Neural progenitor cell (in vitro differentiated cells): ENCODE data around the gene FAIM2. TPM values are rescaled to one million over a fixed set of nuclear protein-coding genes. Genes with fewer than 3 reads are reported as not detected.

ENCODE experiments used
- DNase-seq: peaks from one replicate; pipeline ENCODE4 v3.0.0-alpha.2; 2016; ENCODE audit warnings: low spot score
- H2AFZ ChIP-seq: fragments of 200-600 bp; sonication (generic); replicated peaks from 2 replicates; pipeline ENCODE4 v1.6.1; 2016; ENCODE audit warnings: antibody characterized with exemption
- H3F3A ChIP-seq: fragments of 200-600 bp; sonication (generic); 2 replicates; pipeline ENCODE4 v1.6.1; 2016; ENCODE audit warnings: antibody characterized with exemption, low read depth
- H3K27ac ChIP-seq: fragments of 200-600 bp; sonication (generic); 2 replicates; pipeline ENCODE4 v1.5.1; 2016; ENCODE audit warnings: mild to moderate bottlenecking
- H3K27me3 ChIP-seq: fragments of 200-600 bp; sonication (generic); 2 replicates; pipeline ENCODE4 v1.6.1; 2016; ENCODE audit warnings: mild to moderate bottlenecking, moderate library complexity
- H3K36me3 ChIP-seq: fragments of 200-600 bp; sonication (generic); 2 replicates; pipeline ENCODE4 v1.5.1; 2016
- H3K4me1 ChIP-seq: fragments of 200-600 bp; sonication (generic); 2 replicates; pipeline ENCODE4 v1.6.1; 2016; ENCODE audit warnings: mixed run types
- H3K4me2 ChIP-seq: fragments of 200-600 bp; sonication (generic); 2 replicates; pipeline ENCODE4 v1.6.1; 2016
- H3K4me3 ChIP-seq: fragments of 200-600 bp; sonication (generic); 2 replicates; pipeline ENCODE4 v1.5.1; 2016
- H3K79me2 ChIP-seq: fragments of 200-600 bp; sonication (generic); 2 replicates; pipeline ENCODE4 v1.6.1; 2016; ENCODE audit warnings: low read depth
- H3K9ac ChIP-seq: fragments of 200-600 bp; sonication (generic); 2 replicates; pipeline ENCODE4 v1.6.1; 2016
- H3K9me3 ChIP-seq: fragments of 200-600 bp; sonication (generic); 2 replicates; pipeline ENCODE4 v1.5.1; 2016; ENCODE audit warnings: low read depth
- H4K20me1 ChIP-seq: fragments of 200-600 bp; sonication (generic); 2 replicates; pipeline ENCODE4 v1.6.1; 2016; ENCODE audit warnings: low read depth
- H3K27ac Mint-ChIP-seq: 3 replicates; pipeline ENCODE4 v1.8.0; 2021; ENCODE audit warnings: mixed read lengths
- H3K27me3 Mint-ChIP-seq: 2 replicates; pipeline ENCODE4 v1.8.0; 2022; ENCODE audit warnings: low read depth, mild to moderate bottlenecking, inconsistent platforms, moderate library complexity, mixed read lengths; ENCODE audit not compliant: insufficient read depth
- H3K36me3 Mint-ChIP-seq: 3 replicates; pipeline ENCODE4 v1.8.0; 2021; ENCODE audit warnings: mixed read lengths
- H3K4me1 Mint-ChIP-seq: 3 replicates; pipeline ENCODE4 v1.8.0; 2021; ENCODE audit warnings: mixed read lengths
- H3K4me3 Mint-ChIP-seq: 3 replicates; pipeline ENCODE4 v1.8.0; 2021; ENCODE audit warnings: mild to moderate bottlenecking, moderate library complexity, mixed read lengths
- H3K9me3 Mint-ChIP-seq: 3 replicates; pipeline ENCODE4 v1.8.0; 2020; ENCODE audit warnings: mixed read lengths
- EZH2 ChIP-seq: fragments of 200-600 bp; sonication (generic); IDR thresholded peaks from 2 replicates; pipeline ENCODE4 v1.6.1; 2017; ENCODE audit warnings: antibody characterized with exemption, mild to moderate bottlenecking, moderate library complexity
- EZH2phosphoT487 ChIP-seq: fragments of 200-600 bp; sonication (generic); IDR thresholded peaks from 2 replicates; pipeline ENCODE4 v1.6.1; 2017; ENCODE audit warnings: antibody characterized with exemption
- total RNA-seq: library from RNA; depleted of rRNA; stranded (reverse); fragments of >200 nt; gene quantifications from 2 replicates; pipeline ENCODE4 v1.2.3, GENCODE V29; 2015; ENCODE audit warnings: low replicate concordance
- TF ChIP-seq, protein P1 (sequence below): fragments of 200-600 bp; sonication (generic); IDR thresholded peaks from 2 replicates; pipeline ENCODE4 v1.5.1; 2017; ENCODE audit warnings: antibody characterized with exemption, mild to moderate bottlenecking

Gene FAIM2
- total RNA-seq, 1 donor from 2014 or later: 0.39 TPM

DNA sequence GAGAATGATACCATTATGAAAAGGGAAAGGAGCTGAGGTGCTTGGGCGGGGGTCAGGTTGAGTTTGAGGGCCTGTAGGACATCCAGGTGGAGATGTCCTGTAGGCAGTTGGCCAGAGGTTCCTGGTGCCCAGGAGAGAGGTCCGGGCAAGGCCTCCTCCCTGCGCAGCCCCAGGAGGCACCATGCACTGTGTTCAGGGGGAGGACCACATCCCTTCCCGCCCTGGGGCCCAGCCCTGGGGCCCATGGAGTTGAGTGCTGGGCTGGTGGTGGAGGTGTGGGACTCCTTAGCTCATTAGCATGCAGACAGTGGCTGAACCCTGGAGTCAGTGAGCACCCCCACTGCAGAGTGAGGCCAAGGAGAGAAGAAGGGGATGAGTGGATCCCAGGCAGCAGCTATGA is 5.7 kb upstream of the FAIM2 start:
- Histone ChIP-seq H3F3A (peaks cover 8% of the 10 kb centered on the region), H3K36me3 (no peaks in the 10 kb centered on the region), H3K4me1 (peaks cover 14% of the 10 kb centered on the region), H4K20me1 (no peaks in the 10 kb centered on the region), H3K27ac (no peak overlapping the region), H3K79me2 (no peaks in the 10 kb centered on the region), H2AFZ (no peak overlapping the region), H3K27me3 (peaks cover 7% of the 10 kb centered on the region), H3K4me2 (no peak overlapping the region), H3K9me3 (no peaks in the 10 kb centered on the region), H3K9ac (no peak overlapping the region), H3K4me3 (no peak overlapping the region)
- peaks cover 13% of the 10 kb centered on the region for H3K27me3 Mint-ChIP-seq
- H3K4me1 Mint-ChIP-seq: peaks cover 48% of the 10 kb centered on the region
- no peak for DNase-seq
- H3K27ac Mint-ChIP-seq: peak overlapping the region; percentile 57
- H3K9me3 Mint-ChIP-seq: no peaks in the 10 kb centered on the region
- H3K36me3 Mint-ChIP-seq: no peaks in the 10 kb centered on the region
- H3K4me3 Mint-ChIP-seq: peak overlapping the region; percentile 64
- TF ChIP-seq EZH2phosphoT487: no peak
- no peak for TF ChIP-seq EZH2
- TF ChIP-seq, protein P1, sequence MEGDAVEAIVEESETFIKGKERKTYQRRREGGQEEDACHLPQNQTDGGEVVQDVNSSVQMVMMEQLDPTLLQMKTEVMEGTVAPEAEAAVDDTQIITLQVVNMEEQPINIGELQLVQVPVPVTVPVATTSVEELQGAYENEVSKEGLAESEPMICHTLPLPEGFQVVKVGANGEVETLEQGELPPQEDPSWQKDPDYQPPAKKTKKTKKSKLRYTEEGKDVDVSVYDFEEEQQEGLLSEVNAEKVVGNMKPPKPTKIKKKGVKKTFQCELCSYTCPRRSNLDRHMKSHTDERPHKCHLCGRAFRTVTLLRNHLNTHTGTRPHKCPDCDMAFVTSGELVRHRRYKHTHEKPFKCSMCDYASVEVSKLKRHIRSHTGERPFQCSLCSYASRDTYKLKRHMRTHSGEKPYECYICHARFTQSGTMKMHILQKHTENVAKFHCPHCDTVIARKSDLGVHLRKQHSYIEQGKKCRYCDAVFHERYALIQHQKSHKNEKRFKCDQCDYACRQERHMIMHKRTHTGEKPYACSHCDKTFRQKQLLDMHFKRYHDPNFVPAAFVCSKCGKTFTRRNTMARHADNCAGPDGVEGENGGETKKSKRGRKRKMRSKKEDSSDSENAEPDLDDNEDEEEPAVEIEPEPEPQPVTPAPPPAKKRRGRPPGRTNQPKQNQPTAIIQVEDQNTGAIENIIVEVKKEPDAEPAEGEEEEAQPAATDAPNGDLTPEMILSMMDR: no peak

DNA sequence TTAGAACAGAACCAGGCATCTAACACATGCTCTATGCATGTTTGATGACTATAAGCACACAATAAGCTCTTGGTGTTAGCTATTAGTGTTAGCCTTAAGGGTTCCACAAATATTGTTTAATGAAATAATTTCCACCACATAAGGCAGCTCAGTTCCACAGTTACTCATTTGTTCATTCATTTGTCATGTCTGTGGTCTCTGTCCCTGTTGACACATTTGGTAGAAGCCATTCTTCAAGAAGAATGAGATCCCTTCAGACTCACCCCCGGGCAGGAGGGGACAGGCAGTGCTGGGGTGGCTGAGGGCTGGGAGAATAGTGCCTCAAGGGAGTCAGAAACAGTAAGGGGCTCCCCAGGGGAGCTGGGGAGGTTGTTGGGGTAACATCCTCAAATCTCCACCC is 3.7 kb upstream of the FAIM2 start:
- no peaks in the 10 kb centered on the region for H3K79me2 ChIP-seq
- no peaks in the 10 kb centered on the region for H3K36me3 ChIP-seq
- H3K9ac ChIP-seq: no peak overlapping the region
- H3K4me3 ChIP-seq: no peak overlapping the region
- peaks cover 15% of the 10 kb centered on the region for H3F3A ChIP-seq
- H3K27me3 ChIP-seq: peaks cover 22% of the 10 kb centered on the region
- H3K27ac ChIP-seq: no peak overlapping the region
- no peak for DNase-seq
- no peaks in the 10 kb centered on the region for H3K9me3 Mint-ChIP-seq
- no peak overlapping the region for H3K4me2 ChIP-seq
- TF ChIP-seq, protein P1: no peak
- TF ChIP-seq EZH2phosphoT487 (no peak), EZH2 (no peak)
- no peak overlapping the region for H3K27ac Mint-ChIP-seq
- H3K4me3 Mint-ChIP-seq: no peak overlapping the region
- H4K20me1 ChIP-seq: no peaks in the 10 kb centered on the region
- H3K4me1 Mint-ChIP-seq: peaks cover 44% of the 10 kb centered on the region
- no peaks in the 10 kb centered on the region for H3K36me3 Mint-ChIP-seq
- H3K4me1 ChIP-seq: peaks cover 23% of the 10 kb centered on the region
- H3K27me3 Mint-ChIP-seq: peaks cover 13% of the 10 kb centered on the region
- no peak overlapping the region for H2AFZ ChIP-seq
- H3K9me3 ChIP-seq: no peaks in the 10 kb centered on the region

DNA sequence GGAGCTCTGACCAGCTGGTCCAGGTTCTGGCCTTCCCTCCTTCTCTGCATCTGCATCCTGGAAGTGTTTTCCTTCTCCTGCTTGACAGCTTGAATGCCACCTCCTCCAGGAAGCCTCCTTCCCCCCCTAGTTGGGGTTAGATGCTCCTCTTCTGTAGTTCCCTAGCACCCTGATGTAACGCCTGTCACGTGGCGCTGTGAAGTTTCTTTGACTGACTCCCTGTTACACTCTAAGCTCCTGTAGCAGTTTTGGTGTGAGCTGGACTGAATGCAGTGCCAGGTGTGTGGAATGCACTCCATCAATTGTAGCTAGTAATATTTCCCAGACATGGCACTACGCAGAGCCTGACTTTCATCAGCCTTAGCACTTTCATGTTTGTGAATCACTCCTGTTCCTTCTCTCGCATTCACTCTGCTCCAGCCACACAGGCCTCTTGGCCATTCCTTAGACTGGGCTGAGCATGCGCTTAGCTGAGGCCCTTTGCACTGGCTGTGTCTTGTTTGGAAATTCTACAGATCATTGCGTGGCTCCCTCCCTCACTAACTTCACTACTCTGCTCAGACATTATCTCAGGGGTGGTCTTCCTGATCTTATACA is 2.1 kb upstream of the FAIM2 start:
- Histone ChIP-seq H4K20me1 (no peaks in the 10 kb centered on the region), H2AFZ (no peak overlapping the region), H3K4me2 (no peak overlapping the region), H3K36me3 (no peaks in the 10 kb centered on the region), H3K4me3 (no peak overlapping the region), H3F3A (peaks cover 15% of the 10 kb centered on the region), H3K9ac (no peak overlapping the region), H3K27me3 (peaks cover 22% of the 10 kb centered on the region), H3K79me2 (no peaks in the 10 kb centered on the region), H3K27ac (no peak overlapping the region), H3K4me1 (peaks cover 23% of the 10 kb centered on the region), H3K9me3 (no peaks in the 10 kb centered on the region)
- Mint-ChIP-seq H3K27me3 (peaks cover 13% of the 10 kb centered on the region), H3K27ac (no peak overlapping the region), H3K36me3 (no peaks in the 10 kb centered on the region), H3K9me3 (no peaks in the 10 kb centered on the region), H3K4me1 (peaks cover 41% of the 10 kb centered on the region), H3K4me3 (peak overlapping the region; percentile 10)
- TF ChIP-seq, protein P1: no peak
- no peak for TF ChIP-seq EZH2phosphoT487
- DNase-seq: no peak
